Kidney (tissue), 14 donors: Measurements from ENCODE around the gene SERINC5. TPM values are rescaled to one million over a fixed set of nuclear protein-coding genes. Genes with fewer than 3 reads are reported as not detected.

Experiments used
- DNase-seq, 5 donors: peaks; one replicate each; pipeline ENCODE4 v3.0.0-alpha.2; 2013 to 2020
- FAIRE-seq: peaks from 2 replicates; lab custom pipeline; 2012; peaks lifted over from hg19 to GRCh38; lab: Jason Lieb, UNC
- H3K27ac ChIP-seq, 2 donors: one replicate each; pipeline ENCODE4 v1.7.0; 2013; ENCODE audit warnings: low read depth in 2 of 2, low read length in 2 of 2, inconsistent platforms in 1 of 2
- H3K27me3 ChIP-seq: one replicate; pipeline ENCODE4 v1.7.1; 2013; ENCODE audit warnings: low read length, inconsistent platforms; ENCODE audit not compliant: control insufficient read depth, insufficient read depth
- H3K36me3 ChIP-seq, 3 donors: one replicate each; pipeline versions ENCODE4 v1.7.0 to v1.7.1; 2013; ENCODE audit warnings: low read length in 3 of 3, control low read depth in 1 of 3, inconsistent platforms in 1 of 3; ENCODE audit not compliant: insufficient read depth in 3 of 3, control insufficient read depth in 2 of 3
- H3K4me1 ChIP-seq, 3 donors: one replicate each; pipeline versions ENCODE4 v1.7.0 to v1.7.1; 2013; ENCODE audit warnings: low read length in 3 of 3, inconsistent platforms in 1 of 3, low read depth in 1 of 3; ENCODE audit not compliant: control insufficient read depth in 2 of 3, insufficient read depth in 2 of 3
- H3K4me3 ChIP-seq, 3 donors: one replicate each; pipeline versions ENCODE4 v1.7.0 to v1.8.1; 2013; ENCODE audit warnings: low read length in 3 of 3, control low read depth in 1 of 3, inconsistent platforms in 1 of 3
- H3K9ac ChIP-seq, 3 donors: one replicate each; pipeline versions ENCODE4 v1.7.0 to v1.7.1; 2013; ENCODE audit warnings: low read length in 3 of 3, control low read depth in 1 of 3, inconsistent platforms in 1 of 3
- H3K9me3 ChIP-seq, 3 donors: one replicate each; pipeline versions ENCODE4 v1.7.0 to v1.7.1; 2013; ENCODE audit warnings: low read length in 3 of 3, control low read depth in 1 of 3, inconsistent platforms in 1 of 3; ENCODE audit not compliant: control insufficient read depth in 2 of 3, insufficient read depth in 1 of 3
- CTCF ChIP-seq: IDR thresholded peaks from 3 replicates; pipeline ENCODE4 v1.5.1; 2012; ENCODE audit warnings: mild to moderate bottlenecking, moderate library complexity, borderline replicate concordance; ENCODE audit not compliant: insufficient read depth; ENCODE audit errors: extremely low read depth
- intact Hi-C: fragments of 100-400 bp; cut with DNase I; formaldehyde crosslinking; loops from one replicate; pipeline ENCODE4 v1.11.1; 2022
- polyA plus RNA-seq: library from polyadenylated mRNA; stranded (reverse); fragments of 350-450 nt; fragmentation: Illumina TruSeq; extraction: RNeasy Lipid Tissue Mini Kit (QIAGEN cat#74804); gene quantifications from one replicate; pipeline ENCODE4 v1.2.3, GENCODE V29; 2014; ENCODE audit warnings: low read depth, low replicate concordance; ENCODE audit not compliant: insufficient read depth
- total RNA-seq: library from RNA; stranded (reverse); fragmentation: NEBNext Ultra II Directional; extraction: Animal tissue kit (Norgen Biotek cat#: 25700); gene quantifications from one replicate; pipeline ENCODE4 v1.2.1, GENCODE V29; 2021
- donor health status: control.
- donor health status: control.
- donor health status: control.
- donor health status: control.
- donor health status: control.
- donor health status: DM: yes; HTN: yes; CAD: no.
- donor health status: Normal renal cell carcinoma (clear cell type).

The SERINC5 gene
- total and polyA plus RNA-seq, 2 donors from 2014 or later: 3.9 to 23.8 TPM

GRCh38 chr5:80249901-80250300, 5.9 kb downstream of the SERINC5 start:
- Histone ChIP-seq H3K36me3 (no peaks in the 10 kb centered on the region), H3K27ac (no peak overlapping the region), H3K9me3 (no peaks in the 10 kb centered on the region), H3K4me3 (no peak overlapping the region), H3K4me1 (peaks cover 7 to 16% (median 12%) of the 10 kb centered on the region in 3 donors), H3K27me3 (no peaks in the 10 kb centered on the region), H3K9ac (no peak overlapping the region)
- DNase-seq (no peak), FAIRE-seq (no peak)
- no peak for TF ChIP-seq CTCF
- intact Hi-C loops: no loop called here

DNA sequence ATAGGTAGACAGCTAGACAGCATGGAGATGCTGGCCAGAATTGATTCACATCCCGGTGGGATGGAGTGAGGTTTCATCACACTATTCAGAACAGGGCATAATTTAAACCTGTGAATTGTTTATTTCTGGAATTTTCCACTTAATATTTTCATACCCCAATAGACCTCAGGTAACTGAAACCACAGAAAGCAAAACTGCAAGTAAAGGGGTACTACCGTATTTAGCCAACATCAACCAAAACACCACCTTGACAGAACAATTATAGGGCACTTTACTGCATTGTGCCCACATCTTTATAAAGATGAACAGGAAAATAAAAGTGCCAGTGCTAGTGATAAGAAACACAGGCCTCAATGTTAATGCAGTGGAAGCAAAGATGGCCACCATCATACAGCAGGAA, 7.5 kb downstream of the SERINC5 start:
- Histone ChIP-seq H3K9me3 (no peaks in the 10 kb centered on the region), H3K4me3 (no peak overlapping the region), H3K36me3 (no peaks in the 10 kb centered on the region), H3K9ac (no peak overlapping the region), H3K27ac (no peak overlapping the region), H3K27me3 (no peaks in the 10 kb centered on the region), H3K4me1 (peaks cover 3 to 7% (median 5%) of the 10 kb centered on the region in 3 donors)
- no peak for TF ChIP-seq CTCF
- DNase-seq (no peak), FAIRE-seq (no peak)
- intact Hi-C loops: no loop called here

GRCh38 chr5:80246995-80247729, 8.7 kb downstream of the SERINC5 start:
- H3K4me3 ChIP-seq: no peak overlapping the region
- no peaks in the 10 kb centered on the region for H3K36me3 ChIP-seq
- intact Hi-C loops: no loop called here
- peaks cover 3 to 7% (median 5%) of the 10 kb centered on the region in 3 donors for H3K4me1 ChIP-seq
- no peak for TF ChIP-seq CTCF
- H3K27ac ChIP-seq: no peak overlapping the region
- FAIRE-seq (no peak), DNase-seq (peak in 4 of 5 donors; percentile 39 to 82 (median 66))
- H3K9me3 ChIP-seq: peaks cover 0 to 5% (median 0%) of the 10 kb centered on the region in 3 donors
- no peaks in the 10 kb centered on the region for H3K27me3 ChIP-seq
- peak overlapping the region in 1 of 3 donors; percentile 2 for H3K9ac ChIP-seq
